ENCODE results near the gene MINDY4.

Gene MINDY4

GRCh38 chr7:30863706-30864035 is 92.5 kb downstream of the MINDY4 start:
- no peaks in the 10 kb centered on the region for H4K20me1 ChIP-seq (ENCODE audit: control insufficient read depth, insufficient read depth, low read depth, low read length)
- no peaks in the 10 kb centered on the region for H3K4me1 ChIP-seq (ENCODE audit: control insufficient read depth, low read length)
- no peaks in the 10 kb centered on the region for H3K79me2 ChIP-seq (ENCODE audit: control insufficient read depth, low read length)

GRCh38 chr7:30864101-30864500 is 92.9 kb downstream of the MINDY4 start:
- Histone ChIP-seq H3F3A (ENCODE audit: control insufficient read depth, insufficient read depth) (no peaks in the 10 kb centered on the region), H4K20me1 (ENCODE audit: control insufficient read depth, insufficient read depth, low read depth, low read length) (no peaks in the 10 kb centered on the region), H3K4me3 (ENCODE audit: low read length) (no peak overlapping the region), H3K9me2 (replicated peaks; ENCODE audit: control insufficient read depth, low read length) (no peaks in the 10 kb centered on the region), H3K27me3 (ENCODE audit: control insufficient read depth, low read length) (no peaks in the 10 kb centered on the region), H3K4me2 (ENCODE audit: low read length) (no peak overlapping the region), H3K79me2 (ENCODE audit: control insufficient read depth, low read length) (no peaks in the 10 kb centered on the region), H3K9me3 (ENCODE audit: control insufficient read depth, insufficient read depth, low read length) (no peaks in the 10 kb centered on the region), H3K36me3 (ENCODE audit: control insufficient read depth, low read length) (no peaks in the 10 kb centered on the region), H3K4me1 (ENCODE audit: control insufficient read depth, low read length) (no peaks in the 10 kb centered on the region), H3K27ac (ENCODE audit: low read depth, low read length) (no peak overlapping the region)
- no peak for TF ChIP-seq EZH2phosphoT487 (IDR thresholded peaks at IDR 0.05; ENCODE audit: borderline replicate concordance, low read length)
- TF ChIP-seq CTCF (IDR thresholded peaks at IDR 0.05; ENCODE audit: low read depth, low read length, poor library complexity, severe bottlenecking): no peak

More at GRCh38 chr7:30863706-30864035, 92.5 kb downstream of the MINDY4 start:
- Histone ChIP-seq H3K27me3 (ENCODE audit: control insufficient read depth, low read length) (no peaks in the 10 kb centered on the region), H3K9me3 (ENCODE audit: control insufficient read depth, insufficient read depth, low read length) (no peaks in the 10 kb centered on the region), H3K4me3 (ENCODE audit: low read length) (no peak overlapping the region), H3F3A (ENCODE audit: control insufficient read depth, insufficient read depth) (no peaks in the 10 kb centered on the region), H3K9me2 (replicated peaks; ENCODE audit: control insufficient read depth, low read length) (no peaks in the 10 kb centered on the region), H3K27ac (ENCODE audit: low read depth, low read length) (no peak overlapping the region), H3K36me3 (ENCODE audit: control insufficient read depth, low read length) (no peaks in the 10 kb centered on the region), H3K4me2 (ENCODE audit: low read length) (no peak overlapping the region)
- TF ChIP-seq EZH2phosphoT487 (IDR thresholded peaks at IDR 0.05; ENCODE audit: borderline replicate concordance, low read length) (no peak), CTCF (IDR thresholded peaks at IDR 0.05; ENCODE audit: low read depth, low read length, poor library complexity, severe bottlenecking) (no peak)

GRCh38 chr7:30865076-30865475 is 93.9 kb downstream of the MINDY4 start:
- H3K27ac ChIP-seq (ENCODE audit: low read depth, low read length): no peak overlapping the region
- H3K79me2 ChIP-seq (ENCODE audit: control insufficient read depth, low read length): no peaks in the 10 kb centered on the region
- H3K4me1 ChIP-seq (ENCODE audit: control insufficient read depth, low read length): no peaks in the 10 kb centered on the region
- H4K20me1 ChIP-seq (ENCODE audit: control insufficient read depth, insufficient read depth, low read depth, low read length): no peaks in the 10 kb centered on the region
- H3K9me3 ChIP-seq (ENCODE audit: control insufficient read depth, insufficient read depth, low read length): no peaks in the 10 kb centered on the region
- TF ChIP-seq EZH2phosphoT487 (IDR thresholded peaks at IDR 0.05; ENCODE audit: borderline replicate concordance, low read length) (no peak), CTCF (IDR thresholded peaks at IDR 0.05; ENCODE audit: low read depth, low read length, poor library complexity, severe bottlenecking) (no peak)
- no peaks in the 10 kb centered on the region for H3F3A ChIP-seq (ENCODE audit: control insufficient read depth, insufficient read depth)
- no peaks in the 10 kb centered on the region for H3K36me3 ChIP-seq (ENCODE audit: control insufficient read depth, low read length)
- H3K27me3 ChIP-seq (ENCODE audit: control insufficient read depth, low read length): no peaks in the 10 kb centered on the region
- no peaks in the 10 kb centered on the region for H3K9me2 ChIP-seq (replicated peaks; ENCODE audit: control insufficient read depth, low read length)
- no peak overlapping the region for H3K4me3 ChIP-seq (ENCODE audit: low read length)
- H3K4me2 ChIP-seq (ENCODE audit: low read length): no peak overlapping the region

- Histone ChIP-seq H4K20me1 (ENCODE audit: control insufficient read depth, insufficient read depth, low read depth, low read length) (no peaks in the 10 kb centered on the region), H3K9me3 (ENCODE audit: control insufficient read depth, insufficient read depth, low read length) (no peaks in the 10 kb centered on the region), H3K4me1 (ENCODE audit: control insufficient read depth, low read length) (no peaks in the 10 kb centered on the region), H3K4me3 (ENCODE audit: low read length) (no peak overlapping the region), H3K9me2 (replicated peaks; ENCODE audit: control insufficient read depth, low read length) (no peaks in the 10 kb centered on the region), H3F3A (ENCODE audit: control insufficient read depth, insufficient read depth) (no peaks in the 10 kb centered on the region), H3K36me3 (ENCODE audit: control insufficient read depth, low read length) (no peaks in the 10 kb centered on the region), H3K79me2 (ENCODE audit: control insufficient read depth, low read length) (no peaks in the 10 kb centered on the region), H3K27me3 (ENCODE audit: control insufficient read depth, low read length) (no peaks in the 10 kb centered on the region), H3K4me2 (ENCODE audit: low read length) (no peak overlapping the region), H3K27ac (ENCODE audit: low read depth, low read length) (no peak overlapping the region)
- TF ChIP-seq CTCF (IDR thresholded peaks at IDR 0.05; ENCODE audit: low read depth, low read length, poor library complexity, severe bottlenecking) (no peak), EZH2phosphoT487 (IDR thresholded peaks at IDR 0.05; ENCODE audit: borderline replicate concordance, low read length) (no peak)
Measured at GRCh38 chr7:30865821-30866220, 94.6 kb downstream of the MINDY4 start.
